HepG2 (cell line): ENCODE measurements around the gene RESP18. TPM values are rescaled to one million over a fixed set of nuclear protein-coding genes. Genes with fewer than 3 reads are reported as not detected.
A peak's percentile ranks its signal among the peaks of the same experiment; 100 is the strongest.

Source experiments
- ATAC-seq: fragments of 200-7000 bp; cut with Tn5 transposase; 3 replicates; pipeline ENCODE4 v1.9.1; 2020; ENCODE audit warnings: mild to moderate bottlenecking, moderate library complexity
- BruUV-seq: library from RNA; stranded (reverse); fragments of 400-500 nt; replicated peaks from 2 replicates; lab custom pipeline; 2021; lab: Mats Ljungman, UMichigan
- CTCF ChIA-PET: fragments of 300-600 bp; formaldehyde crosslinking; extraction: SDS; loops from one replicate; lab custom pipeline; 2021; ENCODE audit warnings: low total read pairs, inconsistent platforms, low intra/inter-chr PET ratio; lab: Yijun Ruan, JAX
- POLR2A ChIA-PET: fragments of 350-600 bp; sonication (Branson Sonifier 250); formaldehyde crosslinking; loops from one replicate; lab custom pipeline; 2020; ENCODE audit warnings: antibody characterized with exemption, inconsistent platforms; lab: Yijun Ruan, JAX
- DNase-seq: peaks from one replicate; pipeline ENCODE4 v3.0.0-alpha.2; 2015; ENCODE audit warnings: low spot score
- FAIRE-seq: peaks from 3 replicates; lab custom pipeline; 2011; peaks lifted over from hg19 to GRCh38; lab: Jason Lieb, UNC
- H2AFZ ChIP-seq: one replicate; pipeline ENCODE4 v1.6.1; 2011; ENCODE audit warnings: low read length, inconsistent platforms
- H3K27ac ChIP-seq: fragments of 300-600 bp; 3 replicates; pipeline ENCODE4 v1.8.0; 2011; ENCODE audit warnings: mixed run types, mild to moderate bottlenecking, mixed read lengths, low read length, inconsistent platforms; ENCODE audit not compliant: insufficient read depth; ENCODE audit errors: extremely low read length
- H3K27me3 ChIP-seq, 2 experiments: fragments of 200-600 bp in 1 of 2; 2 replicates in 1 of 2; 3 replicates in 1 of 2; pipeline versions ENCODE4 v1.6.0 to v1.8.0; 2011; ENCODE audit warnings: low read length in 2 of 2, mild to moderate bottlenecking in 2 of 2, moderate library complexity in 2 of 2, inconsistent platforms in 1 of 2; ENCODE audit not compliant: insufficient read depth in 2 of 2, control insufficient read depth in 1 of 2
- H3K36me3 ChIP-seq, 2 experiments: fragments of 200-600 bp in 1 of 2; replicated peaks in 1 of 2; 2 replicates in 1 of 2; 3 replicates in 1 of 2; pipeline versions ENCODE4 v1.5.1 to v1.8.0; 2011; ENCODE audit warnings: low read length in 2 of 2, inconsistent platforms in 1 of 2; ENCODE audit not compliant: insufficient read depth in 2 of 2, control insufficient read depth in 1 of 2
- H3K4me1 ChIP-seq: 2 replicates; pipeline ENCODE4 v1.5.1; 2012; ENCODE audit warnings: low read length, inconsistent platforms; ENCODE audit not compliant: insufficient read depth
- H3K4me2 ChIP-seq: 2 replicates; pipeline ENCODE4 v1.6.0; 2011; ENCODE audit warnings: low read depth, low read length, inconsistent platforms
- H3K4me3 ChIP-seq, 3 experiments: fragments of 200-600 bp in 1 of 3; sonication (generic), shearing (Covaris generic) in 1 of 3; replicated peaks in 1 of 3; 2 replicates each; pipeline ENCODE4 v1.5.1; 2011 to 2016; ENCODE audit warnings: low read length in 3 of 3, inconsistent platforms in 2 of 3, low read depth in 2 of 3, mild to moderate bottlenecking in 2 of 3, control low read depth in 1 of 3, mixed read lengths in 1 of 3; ENCODE audit not compliant: insufficient read depth in 1 of 3
- H3K79me2 ChIP-seq: one replicate; pipeline ENCODE4 v1.6.1; 2011; ENCODE audit warnings: low read length, inconsistent platforms; ENCODE audit not compliant: insufficient read depth
- H3K9ac ChIP-seq: 2 replicates; pipeline ENCODE4 v1.6.0; 2011; ENCODE audit warnings: mild to moderate bottlenecking, low read depth, low read length, inconsistent platforms; ENCODE audit not compliant: insufficient read depth
- H3K9me3 ChIP-seq: 2 replicates; pipeline ENCODE4 v1.5.1; 2012; ENCODE audit warnings: mild to moderate bottlenecking, low read length
- H4K20me1 ChIP-seq: 2 replicates; pipeline ENCODE4 v1.6.0; 2011; ENCODE audit warnings: inconsistent platforms, mild to moderate bottlenecking, low read length, moderate library complexity; ENCODE audit not compliant: insufficient read depth
- PAF1 ChIP-seq: IDR thresholded peaks from 2 replicates; pipeline ENCODE4 v1.6.1; 2016; ENCODE audit warnings: missing genetic modification reagents, missing compliant biosample characterization
- PAWR ChIP-seq: sonication (generic); formaldehyde crosslinking; IDR thresholded peaks from 2 replicates; pipeline ENCODE4 v1.4.0; 2020; ENCODE audit warnings: missing genetic modification reagents, mild to moderate bottlenecking, borderline replicate concordance
- ZNF329 ChIP-seq: sonication (generic); formaldehyde crosslinking; IDR thresholded peaks from 2 replicates; pipeline ENCODE4 v1.9.0; 2021; ENCODE audit warnings: low read depth, mild to moderate bottlenecking, missing genetic modification reagents
- ZNF629 ChIP-seq: sonication (generic); formaldehyde crosslinking; conservative IDR thresholded peaks from 2 replicates; pipeline ENCODE4 v1.5.0; 2020; ENCODE audit warnings: missing genetic modification reagents
- ZNF687 ChIP-seq: sonication (generic); formaldehyde crosslinking; IDR thresholded peaks from 2 replicates; pipeline ENCODE4 v1.5.1; 2020; ENCODE audit warnings: mild to moderate bottlenecking, missing genetic modification reagents, moderate library complexity
- WGBS: methylation state at CpG from one replicate; pipeline ENCODE4 v1.1.6; 2017; ENCODE audit warnings: low lambda C conversion rate; 5-methylcytosine and 5-hydroxymethylcytosine counted together
- in situ Hi-C: cut with HindIII; loops from 2 replicates; pipeline ENCODE4 v1.10.0; 2017; ENCODE audit warnings: low pct_unique_long_range_greater_than_20kb; ENCODE audit not compliant: extremely low pct_ligation_motif_present
- intact Hi-C: fragments of 100-400 bp; cut with micrococcal nuclease; formaldehyde crosslinking; loops from one replicate; pipeline ENCODE4 v1.10.0; 2022; ENCODE audit not compliant: unreplicated experiment
- polyA plus RNA-seq, 8 experiments: library from polyadenylated mRNA; depleted of rRNA in 3 of 8; stranded (reverse) in 7 of 8; unstranded in 1 of 8; fragments of >200 nt; fragmentation: Illumina TruSeq in 4 of 8; extraction: Trizol in 4 of 8; gene quantifications; 2 replicates each; pipeline versions ENCODE4 v1.2.1 to v1.2.3, GENCODE V29; 2011 to 2016; ENCODE audit warnings: low read depth in 4 of 8, missing spikeins in 1 of 8, mixed read lengths in 1 of 8; ENCODE audit not compliant: insufficient read depth in 1 of 8
- total RNA-seq, 5 experiments: library from RNA; depleted of rRNA; stranded (reverse); fragments of >200 nt; fragmentation: Illumina TruSeq; extraction: Trizol; gene quantifications; 2 replicates each; pipeline ENCODE4 v1.2.3, GENCODE V29; 2016; ENCODE audit warnings: low read depth in 1 of 5
- TF ChIP-seq, protein P1 (sequence below): sonication (generic); formaldehyde crosslinking; IDR thresholded peaks from 2 replicates; pipeline ENCODE4 v1.4.0; 2020; ENCODE audit warnings: missing genetic modification reagents, borderline replicate concordance

RESP18 gene
- total and polyA plus RNA-seq, 2 of the 13 experiments (the other 11 are each of a cell fraction or from before 2014, with no cell fraction given) = not detected

- Histone ChIP-seq H3K4me3 (no peak overlapping the region), H3K27me3 (no peaks in the 10 kb centered on the region), H2AFZ (no peak overlapping the region), H3K4me2 (no peak overlapping the region), H3K79me2 (no peaks in the 10 kb centered on the region), H3K36me3 (peaks cover 4 to 10% of the 10 kb centered on the region in 2 experiments; a peak in 4 of 5 replicates), H3K4me1 (peaks cover 25% of the 10 kb centered on the region), H3K9ac (no peak overlapping the region), H3K27ac (no peak overlapping the region), H4K20me1 (no peaks in the 10 kb centered on the region), H3K9me3 (no peaks in the 10 kb centered on the region)
- FAIRE-seq (no peak), DNase-seq (no peak), ATAC-seq (no peak)
- WGBS = 95% methylated on average over 17 of the region's 17 CpGs
- TF ChIP-seq ZNF329 (CRISPR knock-in tag) = no peak
- 0 out of 2 replicates have a peak, but pooled peaks have one; percentile 11 for TF ChIP-seq ZNF687
- intact Hi-C loops = no loop called here
- no TSS peak for BruUV-seq
- in situ Hi-C loops = no loop called here
- ChIA-PET POLR2A (interaction anchor here (2.4 kb wide), 1 partner anchor 12 kb away, joined by 6 read pairs; no protein-coding TSS in a partner anchor), CTCF (no interaction called here)
Observed at GRCh38 chr2:219282943-219283581, 49.5 kb downstream of the RESP18 start.

GRCh38 chr2:219282375-219282774 is 50.2 kb downstream of the RESP18 start:
- ATAC-seq (no peak), DNase-seq (no peak), FAIRE-seq (no peak)
- no peak overlapping the region for H3K27ac ChIP-seq
- H3K9me3 ChIP-seq = no peaks in the 10 kb centered on the region
- H3K9ac ChIP-seq = no peak overlapping the region
- no peak overlapping the region for H3K4me2 ChIP-seq
- H3K79me2 ChIP-seq = no peaks in the 10 kb centered on the region
- no peaks in the 10 kb centered on the region for H4K20me1 ChIP-seq
- ChIA-PET POLR2A (interaction anchor here (2.4 kb wide), 1 partner anchor 13 kb away, joined by 6 read pairs; no protein-coding TSS in a partner anchor), CTCF (no interaction called here)
- peaks cover 4 to 10% of the 10 kb centered on the region in 2 experiments; a peak in 4 of 5 replicates for H3K36me3 ChIP-seq
- intact Hi-C loops (no loop called here), in situ Hi-C loops (no loop called here)
- 91% methylated on average over 5 of the region's 5 CpGs for WGBS
- no peak overlapping the region for H2AFZ ChIP-seq
- BruUV-seq = no TSS peak
- no peaks in the 10 kb centered on the region for H3K27me3 ChIP-seq
- H3K4me1 ChIP-seq = peaks cover 32% of the 10 kb centered on the region
- H3K4me3 ChIP-seq = no peak overlapping the region
- TF ChIP-seq PAF1 (CRISPR knock-in tag) (no peak), PAWR (no peak), ZNF629 (peak; percentile 38; the same call in 1 of the 2 replicates)
- TF ChIP-seq, protein P1, sequence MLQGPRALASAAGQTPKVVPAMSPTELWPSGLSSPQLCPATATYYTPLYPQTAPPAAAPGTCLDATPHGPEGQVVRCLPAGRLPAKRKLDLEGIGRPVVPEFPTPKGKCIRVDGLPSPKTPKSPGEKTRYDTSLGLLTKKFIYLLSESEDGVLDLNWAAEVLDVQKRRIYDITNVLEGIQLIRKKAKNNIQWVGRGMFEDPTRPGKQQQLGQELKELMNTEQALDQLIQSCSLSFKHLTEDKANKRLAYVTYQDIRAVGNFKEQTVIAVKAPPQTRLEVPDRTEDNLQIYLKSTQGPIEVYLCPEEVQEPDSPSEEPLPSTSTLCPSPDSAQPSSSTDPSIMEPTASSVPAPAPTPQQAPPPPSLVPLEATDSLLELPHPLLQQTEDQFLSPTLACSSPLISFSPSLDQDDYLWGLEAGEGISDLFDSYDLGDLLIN = no peak
